Amniotic epithelial cell (primary cell): ENCODE data around the gene DPP10.

Experiments
- DNase-seq: peaks from one replicate; pipeline ENCODE4 v3.0.0-alpha.2; 2010; ENCODE audit warnings: low read depth

The DPP10 gene

GRCh38 chr2:115160531-115161080 lies 718.2 kb downstream of the DPP10 start:
- DNase-seq, result no peak

- DNase-seq, result no peak
Observed at GRCh38 chr2:115161081-115161770, 718.8 kb downstream of the DPP10 start.

GRCh38 chr2:115161771-115162493 lies 719.5 kb downstream of the DPP10 start:
- DNase-seq, result no peak

GRCh38 chr2:115162494-115163293 lies 720.3 kb downstream of the DPP10 start:
- no peak for DNase-seq

GRCh38 chr2:115163572-115163971 lies 721.1 kb downstream of the DPP10 start:
- DNase-seq, result no peak

- peak; percentile 37 for DNase-seq
Observed at GRCh38 chr2:115165529-115166109, 723.2 kb downstream of the DPP10 start.

- DNase-seq, result no peak
Observed at GRCh38 chr2:115168457-115168856, 726.0 kb downstream of the DPP10 start.

GRCh38 chr2:115169814-115170213 lies 727.4 kb downstream of the DPP10 start:
- no peak for DNase-seq

GRCh38 chr2:115171751-115172150 lies 729.3 kb downstream of the DPP10 start:
- DNase-seq, result no peak

- no peak for DNase-seq
Observed at GRCh38 chr2:115174651-115175050, 732.2 kb downstream of the DPP10 start.

GRCh38 chr2:115183144-115183543 lies 740.7 kb downstream of the DPP10 start:
- DNase-seq, result no peak

- no peak for DNase-seq
Observed at GRCh38 chr2:115190459-115190858, 748.0 kb downstream of the DPP10 start.

- no peak for DNase-seq
Observed at GRCh38 chr2:115194623-115195022, 752.2 kb downstream of the DPP10 start.

- DNase-seq, result no peak
Observed at GRCh38 chr2:115196587-115196986, 754.1 kb downstream of the DPP10 start.

- no peak for DNase-seq
Observed at GRCh38 chr2:115199966-115200365, 757.5 kb downstream of the DPP10 start.

- DNase-seq, result no peak
Observed at GRCh38 chr2:115201386-115201785, 758.9 kb downstream of the DPP10 start.

- no peak for DNase-seq
Observed at GRCh38 chr2:115208493-115209164, 766.2 kb downstream of the DPP10 start.

GRCh38 chr2:115214050-115214449 lies 771.6 kb downstream of the DPP10 start:
- DNase-seq, result no peak

GRCh38 chr2:115219296-115219695 lies 776.9 kb downstream of the DPP10 start:
- DNase-seq, result no peak

GRCh38 chr2:115234186-115234585 lies 791.7 kb downstream of the DPP10 start:
- no peak for DNase-seq

GRCh38 chr2:115234737-115235136 lies 792.3 kb downstream of the DPP10 start:
- no peak for DNase-seq

GRCh38 chr2:115248066-115248465 lies 805.6 kb downstream of the DPP10 start:
- DNase-seq, result no peak
